Hematopoietic multipotent progenitor cell treated with erythropoietin and hydrocortisone succinate and interleukin-3 and kit ligand, for 17 days (in vitro differentiated cells): ENCODE results near the gene AP3S2.
"Not testable (repeated sequence)": the region's sequence is repeated elsewhere in the genome, so short reads cannot be mapped to it uniquely, and the experiment has no call there.

ENCODE experiments used
- DNase-seq: peaks from one replicate; pipeline ENCODE4 v3.0.0-alpha.2; 2015; ENCODE audit warnings: low spot score

The AP3S2 gene

DNA sequence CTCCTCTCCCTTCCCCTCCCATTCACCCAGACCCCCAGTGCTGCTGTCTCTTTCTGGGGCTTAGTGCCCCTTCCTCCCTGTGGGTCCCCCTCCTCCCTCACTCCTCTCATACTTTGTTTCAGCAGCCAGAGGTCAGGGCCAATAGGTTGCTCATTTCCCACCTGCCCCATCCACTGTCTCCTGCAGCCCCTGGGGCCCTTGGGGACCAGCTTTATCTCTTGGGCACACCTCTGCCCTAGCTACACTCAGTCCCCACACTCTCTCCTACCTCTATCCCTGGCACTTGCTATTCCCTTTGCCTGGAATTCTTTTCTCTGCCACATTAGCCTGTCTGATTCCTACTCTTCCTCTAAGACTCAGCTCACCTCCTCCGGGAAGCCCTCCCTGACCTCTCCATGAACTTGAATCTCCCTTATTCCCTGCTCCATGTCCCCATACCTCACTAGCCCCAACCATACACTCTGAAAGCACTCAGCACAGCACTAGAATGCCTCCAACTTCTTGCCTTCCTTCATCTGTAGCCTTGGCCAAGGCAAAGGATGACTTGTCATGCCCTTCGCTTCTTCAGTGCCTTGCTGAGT, 93.8 kb downstream of the AP3S2 start:
- no peak for DNase-seq

DNA sequence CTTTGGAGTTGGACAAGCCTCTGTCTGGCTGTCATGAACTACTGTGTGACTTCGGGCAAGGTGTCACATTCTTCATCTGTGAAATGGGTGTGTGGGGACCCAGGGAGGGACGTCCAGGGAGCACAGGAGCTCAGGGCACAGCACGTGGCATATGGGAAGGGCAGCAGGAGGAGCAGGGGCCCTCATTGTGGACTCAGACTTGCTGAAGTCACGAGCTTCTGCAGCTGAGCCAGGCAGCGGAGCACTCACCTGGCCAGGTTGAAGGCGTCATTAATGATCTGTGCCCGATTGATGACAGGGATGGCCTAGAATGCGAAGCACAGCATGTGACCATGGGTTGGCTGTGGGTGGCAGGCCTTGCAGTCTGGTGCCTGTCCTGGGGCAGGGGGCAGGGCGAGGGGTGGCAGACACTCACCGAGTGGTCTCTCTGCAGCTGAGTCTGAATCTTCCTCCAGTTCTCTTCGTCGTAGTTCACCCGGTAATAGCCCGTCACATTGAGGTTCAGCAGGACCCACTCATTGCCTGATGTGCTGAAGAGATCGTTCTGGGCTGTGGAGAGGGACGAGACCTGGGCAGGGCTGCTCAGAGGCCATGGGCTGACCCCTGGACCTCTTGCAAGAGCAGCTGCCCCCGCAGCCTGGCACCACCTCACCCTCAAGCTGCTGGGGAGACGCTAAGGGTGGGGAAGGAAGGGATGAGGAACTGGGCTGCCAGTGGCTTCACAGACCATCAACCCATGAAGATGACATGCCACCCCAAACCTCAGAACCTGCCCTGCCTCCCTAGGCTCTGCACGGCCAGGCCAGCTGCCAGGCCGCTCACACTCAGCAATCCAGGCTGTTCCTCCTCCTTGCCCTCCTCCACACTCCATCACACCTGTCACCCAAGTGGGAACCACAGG, 94.5 kb downstream of the AP3S2 start:
- no peak for DNase-seq

DNA sequence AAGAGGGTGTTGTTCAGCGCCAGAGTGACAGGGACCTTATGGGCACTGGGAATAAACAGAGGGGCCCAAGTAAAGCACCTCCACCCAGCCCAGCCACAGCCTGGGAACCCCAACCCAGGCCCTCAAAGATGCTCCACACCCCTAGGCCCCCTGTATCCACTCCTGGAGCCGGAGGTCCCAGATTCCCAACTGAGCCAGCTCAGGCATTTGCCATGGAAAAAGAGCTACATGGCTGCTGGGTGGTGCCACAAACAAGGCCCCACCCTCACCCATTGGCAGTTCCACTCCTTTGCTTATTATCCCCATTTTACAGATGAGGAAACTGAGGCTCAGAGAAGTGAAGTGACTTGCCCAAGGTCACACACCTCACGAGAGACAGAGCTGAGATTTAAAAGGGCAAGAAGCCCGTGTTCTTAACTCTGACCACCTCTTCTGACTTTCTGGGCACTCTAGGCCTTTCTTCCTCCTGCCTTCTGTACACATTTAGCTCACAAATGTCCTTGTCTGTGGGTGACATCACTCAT, 96.1 kb downstream of the AP3S2 start:
- no peak for DNase-seq

DNA sequence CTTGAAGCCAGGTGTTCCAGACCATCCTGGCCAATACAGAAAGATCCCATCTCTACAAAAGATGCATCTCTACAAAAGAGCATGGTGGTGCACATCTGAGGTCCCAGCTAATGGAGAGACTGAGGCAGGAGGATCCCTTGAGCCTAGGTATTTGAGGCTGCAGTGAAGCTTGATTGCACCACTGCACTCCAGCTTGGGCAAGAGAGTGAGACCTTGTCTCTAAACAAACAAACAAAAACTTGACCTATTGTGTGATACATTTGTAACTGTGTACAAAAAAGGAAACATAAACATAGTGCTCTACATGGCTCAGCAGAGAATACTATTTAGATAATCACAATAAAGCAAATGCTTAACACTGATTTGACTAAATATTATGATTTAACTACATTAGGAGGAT, 97.8 kb downstream of the AP3S2 start:
- no peak for DNase-seq

DNA sequence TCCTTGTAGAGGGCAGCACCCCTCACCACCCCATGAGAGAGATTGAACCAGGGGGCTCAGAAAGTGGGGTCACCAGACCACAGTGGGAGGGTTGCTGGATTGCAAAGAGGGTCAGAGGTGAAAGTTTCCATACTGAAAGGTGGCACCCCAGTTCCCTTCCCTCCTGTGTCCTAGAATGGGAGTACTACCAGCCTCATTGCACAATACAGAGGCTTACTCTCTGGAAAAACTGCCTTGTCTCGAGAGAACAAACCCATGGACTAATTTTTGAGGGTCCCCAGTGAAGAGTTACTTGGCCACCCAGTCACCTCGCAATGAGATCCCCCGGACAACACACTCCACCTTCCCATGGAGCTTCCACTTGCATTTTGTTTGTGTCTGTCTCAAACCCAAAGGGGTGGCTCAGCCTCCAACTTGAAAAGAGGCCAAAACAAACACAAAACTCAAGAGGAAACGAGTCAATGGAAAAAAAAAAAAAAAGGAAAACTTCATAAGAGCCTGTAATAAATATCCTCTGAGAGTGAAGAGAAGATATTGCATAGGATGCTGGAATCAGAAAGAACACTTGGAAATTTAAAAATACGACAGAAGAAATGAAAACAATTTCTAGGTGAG, 99.1 kb downstream of the AP3S2 start:
- no peak for DNase-seq

DNA sequence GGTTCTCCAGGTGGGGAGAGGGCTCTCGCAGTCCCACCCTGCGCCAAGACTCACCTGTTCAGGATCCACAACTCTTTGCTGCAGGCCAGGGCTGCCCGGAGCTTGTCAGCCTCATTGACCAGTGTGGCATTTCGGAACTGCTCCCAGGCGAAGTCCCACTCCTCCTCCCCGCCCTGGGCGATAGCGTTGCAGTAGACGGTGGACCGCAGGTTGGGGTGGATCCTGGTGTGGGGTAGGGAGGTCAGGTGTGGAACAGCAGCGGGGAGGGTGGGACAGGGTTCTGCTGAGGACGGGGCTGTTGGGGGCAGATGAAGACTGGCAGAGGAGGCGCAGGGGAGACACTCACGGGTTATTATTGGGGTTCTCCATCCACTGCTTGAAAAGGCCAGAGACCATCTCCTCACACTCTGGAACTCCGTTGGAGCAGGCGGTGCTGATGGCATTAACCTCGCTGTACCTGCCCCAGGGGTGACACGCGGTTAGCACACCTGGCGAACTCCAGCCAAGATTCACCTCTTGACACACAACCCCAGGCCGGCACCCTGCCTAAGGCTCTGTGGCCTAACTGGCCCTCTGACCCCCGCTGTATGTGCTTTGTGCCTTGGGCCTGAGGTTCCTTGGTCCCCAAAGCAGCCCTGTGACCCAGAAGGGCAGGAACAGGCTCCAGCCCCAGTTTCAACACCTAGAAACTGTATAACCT, 101.5 kb downstream of the AP3S2 start:
- DNase-seq = no peak

DNA sequence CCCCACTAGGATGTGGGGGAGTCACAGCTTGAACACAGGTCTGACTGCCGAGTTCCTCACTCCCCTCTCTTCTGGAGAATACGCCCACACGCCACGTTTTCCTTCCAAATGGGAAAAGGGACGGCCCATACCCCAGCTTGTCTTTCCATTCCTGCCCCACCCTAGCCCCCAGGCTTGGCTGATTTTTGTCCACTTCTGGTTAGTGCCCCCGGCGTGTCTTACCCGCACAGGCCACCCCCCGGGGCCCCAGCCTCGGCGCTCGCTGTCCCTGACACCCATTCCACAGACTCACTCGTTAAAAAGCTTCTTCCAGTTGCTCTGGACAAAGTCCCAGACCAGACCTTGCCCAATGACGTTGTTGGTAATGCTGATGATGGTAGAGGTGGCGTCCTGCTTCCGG, 103.1 kb downstream of the AP3S2 start:
- DNase-seq = no peak

DNA sequence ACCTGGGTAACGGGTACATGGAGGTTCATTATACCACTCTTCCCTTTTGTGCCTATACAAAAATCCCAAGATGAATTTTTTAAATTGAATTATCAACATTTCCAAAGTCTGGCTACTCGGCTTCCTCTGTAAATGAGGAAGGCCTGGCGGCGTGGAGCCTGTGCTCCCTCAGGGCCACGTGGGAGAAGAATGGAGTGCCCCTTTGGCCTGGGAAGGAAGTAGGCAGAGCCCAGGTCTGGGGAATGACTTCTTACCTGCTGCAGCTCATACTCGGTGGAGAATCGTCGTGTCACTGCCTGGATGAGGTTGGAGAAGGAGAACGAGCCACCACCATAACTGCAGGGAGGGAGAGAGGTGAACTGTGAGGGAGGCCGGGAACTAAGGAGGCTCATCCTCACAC, 103.6 kb downstream of the AP3S2 start:
- no peak for DNase-seq

DNA sequence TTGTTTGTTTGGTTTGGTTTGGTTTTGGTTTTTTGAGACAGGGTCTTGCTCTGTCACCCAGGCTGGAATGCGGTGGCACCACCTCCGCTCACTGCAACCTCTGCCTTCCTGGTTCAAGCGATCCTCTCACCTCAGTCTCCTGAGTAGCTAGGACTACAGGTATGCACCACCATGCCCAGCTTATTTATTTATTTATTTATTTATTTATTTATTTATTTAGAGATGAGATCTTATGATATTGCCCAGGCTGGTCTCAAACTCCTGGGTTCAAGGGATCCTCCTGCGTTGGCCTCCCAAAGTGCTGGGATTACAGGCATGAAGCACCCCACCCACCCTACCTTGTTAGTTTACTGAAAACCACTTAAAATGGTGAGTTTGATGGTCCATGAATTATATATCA, 105.2 kb downstream of the AP3S2 start:
- DNase-seq = not testable (repeated sequence)

DNA sequence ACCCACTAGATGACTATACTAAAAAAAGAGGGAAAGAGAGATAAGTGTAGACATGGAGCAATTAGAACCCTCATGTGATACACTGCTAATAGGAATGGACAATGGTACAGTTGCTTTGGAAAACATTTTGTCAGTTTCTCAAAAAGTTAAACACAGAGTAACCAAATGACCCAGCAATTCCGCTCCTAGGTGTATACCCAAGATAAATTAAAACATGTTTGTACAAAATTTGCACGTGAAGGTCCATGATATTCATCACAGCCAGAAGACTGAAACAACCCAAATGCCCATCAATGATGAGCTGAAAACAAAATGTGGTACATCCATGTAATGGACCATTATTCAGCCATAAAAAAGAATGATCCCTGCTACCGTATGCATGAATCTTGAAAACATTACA, 105.8 kb downstream of the AP3S2 start:
- DNase-seq = no peak

DNA sequence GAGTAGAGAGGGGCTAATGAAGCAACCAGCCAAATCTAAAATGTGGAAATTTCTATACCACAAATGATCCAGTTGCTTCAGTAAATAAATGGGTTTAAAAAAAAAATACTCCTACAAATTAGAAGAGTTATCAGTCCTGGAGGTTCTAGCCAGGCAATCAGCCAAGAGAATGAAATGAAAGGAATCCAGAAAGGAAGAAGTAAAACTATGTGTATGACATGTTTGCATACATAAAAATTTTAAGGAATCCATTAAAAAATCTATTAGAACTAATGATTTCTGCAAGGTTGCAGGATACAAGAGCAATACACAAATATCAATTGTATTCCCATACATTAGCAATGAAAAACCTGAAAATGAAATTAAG, 108.0 kb downstream of the AP3S2 start:
- DNase-seq = no peak

DNA sequence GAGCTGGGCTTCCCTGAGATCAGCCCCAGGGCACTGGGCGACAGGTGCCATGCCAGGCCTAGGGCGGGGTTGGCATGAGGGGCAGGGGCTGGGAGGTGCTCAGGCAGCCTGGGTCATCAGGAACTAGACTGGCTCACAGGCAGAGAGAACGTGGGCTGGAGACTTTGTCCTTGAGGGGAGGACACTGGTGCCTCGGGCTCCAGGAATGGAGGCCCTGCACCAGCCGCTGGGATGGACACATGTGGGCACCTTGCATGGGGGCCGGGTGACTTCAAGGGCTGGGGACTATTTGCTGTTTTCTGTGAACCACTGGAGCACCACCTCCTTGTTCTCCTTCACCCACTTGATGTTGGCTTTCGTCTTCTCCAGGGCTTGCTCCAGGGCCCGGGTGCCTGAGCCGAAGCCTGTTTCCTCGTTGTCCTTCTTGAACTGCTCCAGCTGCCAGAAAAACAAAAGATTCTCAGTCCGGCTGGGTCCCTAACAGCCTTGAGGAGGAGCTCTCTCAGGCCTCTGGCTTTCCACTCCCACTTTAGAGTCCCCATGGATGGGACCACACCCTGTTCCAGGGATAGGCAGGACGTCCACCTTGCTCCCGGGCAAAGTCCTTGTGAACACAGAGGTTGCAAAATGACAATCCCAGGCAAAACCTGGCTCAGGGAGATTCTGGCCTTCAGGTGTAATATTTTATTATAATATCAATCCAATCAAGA, 108.6 kb downstream of the AP3S2 start:
- no peak for DNase-seq

DNA sequence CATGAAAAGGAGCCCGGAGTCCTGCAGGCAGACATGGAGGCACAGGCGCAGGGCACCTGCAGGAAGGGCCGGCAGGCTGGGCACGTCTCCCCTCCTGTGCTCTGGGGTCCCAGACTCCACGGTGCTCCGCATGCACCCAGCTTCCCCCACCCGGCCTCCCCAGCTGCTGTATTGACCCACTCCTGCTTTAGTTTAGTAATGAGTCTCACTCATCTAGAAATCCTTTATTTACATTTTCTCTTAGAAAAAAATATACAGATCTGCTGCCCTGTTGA, 109.2 kb downstream of the AP3S2 start:
- DNase-seq = no peak

DNA sequence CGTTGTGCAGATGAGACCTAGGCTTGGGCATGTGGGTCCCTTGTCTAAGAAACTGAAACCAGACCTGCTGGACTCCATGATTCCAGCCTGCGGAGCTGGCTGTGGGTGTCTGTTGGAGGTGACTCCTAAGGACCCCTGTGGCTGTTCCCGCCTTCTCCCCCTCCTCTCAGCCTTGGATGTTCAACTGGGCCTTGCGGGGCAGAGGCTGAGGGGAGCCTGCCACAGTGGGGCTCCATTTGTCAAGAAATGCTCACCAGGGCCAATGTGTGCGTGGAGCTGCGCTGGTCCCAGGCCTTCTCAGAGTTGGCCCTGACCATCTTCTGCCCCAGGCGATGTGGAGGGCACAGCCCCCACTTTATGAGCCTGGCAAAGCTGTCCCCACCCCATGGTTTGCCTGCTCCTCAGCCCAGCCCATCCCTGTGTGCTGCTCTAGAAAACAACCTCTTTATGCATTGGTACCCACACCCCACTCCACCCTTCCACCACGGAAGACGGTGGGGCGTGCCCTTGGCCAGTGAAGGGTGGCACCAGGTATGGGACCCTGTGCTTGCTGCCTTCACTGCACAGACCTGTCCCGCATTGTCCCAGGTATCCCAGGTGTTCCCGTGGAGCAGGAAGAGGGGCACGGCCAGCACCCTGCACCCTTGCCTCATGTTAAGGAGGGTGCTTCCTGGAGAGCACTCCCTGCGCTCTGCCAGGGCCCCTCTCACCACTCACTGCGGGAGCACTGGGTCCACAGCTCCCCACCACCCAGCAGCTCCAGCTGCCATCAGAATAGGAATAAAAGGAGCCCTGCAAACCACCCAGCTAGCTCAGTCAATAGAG, 109.7 kb downstream of the AP3S2 start:
- no peak for DNase-seq

DNA sequence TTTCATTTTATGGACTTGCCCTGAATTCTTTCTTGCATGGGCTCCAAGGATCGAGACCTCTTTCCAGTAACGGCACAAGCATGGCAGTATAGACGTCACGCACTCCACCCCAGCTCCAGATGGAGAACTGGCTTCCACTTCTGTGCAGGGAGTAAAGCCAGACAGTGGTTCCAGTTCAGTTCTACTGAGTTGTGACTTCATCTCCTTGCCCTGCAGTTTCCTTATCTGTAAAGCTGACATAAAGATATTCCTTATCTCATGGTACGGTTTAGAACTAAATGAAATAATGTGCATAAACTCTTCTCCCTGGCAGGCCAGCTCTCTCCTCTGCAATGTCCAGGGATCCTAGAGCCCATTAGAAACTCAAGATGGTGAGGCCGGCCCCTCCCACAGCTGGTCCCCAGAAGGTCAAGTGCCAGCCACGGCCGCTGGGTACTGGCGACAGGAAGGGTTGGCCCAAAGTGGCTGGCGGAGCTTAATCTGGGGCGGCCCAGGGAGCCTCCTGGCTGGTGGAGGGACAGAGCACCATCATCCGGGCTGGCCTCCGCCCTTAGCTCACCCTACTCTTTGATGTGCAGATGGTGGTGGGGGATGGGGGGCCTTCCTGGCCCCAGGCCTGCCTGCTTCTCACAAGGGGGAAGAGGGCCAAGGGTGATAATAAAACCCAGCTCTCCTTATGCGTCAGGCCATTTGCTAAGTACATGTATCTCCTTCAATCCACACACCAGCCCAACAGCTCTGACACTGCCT, 110.5 kb downstream of the AP3S2 start:
- no peak for DNase-seq

DNA sequence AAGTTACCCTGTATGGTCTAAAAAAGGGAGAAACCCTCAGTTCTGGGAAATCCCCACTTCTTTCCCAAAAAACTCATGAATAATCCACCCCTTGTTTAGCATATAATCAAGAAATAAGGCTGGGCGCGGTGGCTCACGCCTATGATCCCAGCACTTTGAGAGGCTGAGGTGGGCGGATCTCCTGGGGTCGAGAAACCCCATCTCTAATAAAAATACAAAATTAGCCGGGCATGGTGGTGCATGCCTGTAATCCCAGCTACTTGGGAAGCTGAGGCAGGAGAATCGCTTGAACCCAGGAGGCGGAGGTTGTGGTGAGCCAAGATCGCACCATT, 111.2 kb downstream of the AP3S2 start:
- DNase-seq = not testable (repeated sequence)

DNA sequence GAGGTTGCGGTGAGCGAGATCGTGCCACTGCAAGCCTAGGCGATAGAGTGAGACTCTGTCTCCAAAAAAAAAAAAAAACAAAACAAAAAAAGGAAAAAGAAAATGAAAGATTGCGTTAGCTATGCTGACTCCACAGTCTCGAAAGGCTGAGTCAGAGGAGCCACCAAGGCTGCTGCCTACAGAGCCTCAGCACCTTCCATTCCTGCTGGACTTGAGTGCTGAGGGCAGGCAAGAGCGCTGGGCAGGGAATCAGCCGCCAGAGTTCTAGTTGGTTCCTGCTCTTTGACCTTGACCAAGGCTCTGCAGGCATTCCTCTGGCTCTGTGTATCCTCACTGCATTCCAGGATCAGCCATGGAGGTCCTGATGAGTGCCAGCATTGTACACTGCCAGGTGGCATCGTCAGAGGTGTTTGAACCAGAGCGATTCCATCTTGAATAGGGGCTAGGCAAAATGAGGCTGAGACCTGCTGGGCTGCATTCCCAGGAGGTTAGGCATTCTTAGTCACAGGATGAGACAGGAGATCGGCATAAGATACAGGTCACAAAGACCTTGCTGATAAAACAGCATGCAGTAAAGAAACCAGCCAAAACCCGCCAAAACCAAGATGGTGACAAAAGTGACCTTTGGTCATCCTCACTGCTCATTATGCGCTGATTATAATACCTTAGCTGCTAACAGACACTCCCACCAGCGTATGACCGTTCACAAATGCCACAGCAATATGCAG, 111.7 kb downstream of the AP3S2 start:
- DNase-seq = no peak

DNA sequence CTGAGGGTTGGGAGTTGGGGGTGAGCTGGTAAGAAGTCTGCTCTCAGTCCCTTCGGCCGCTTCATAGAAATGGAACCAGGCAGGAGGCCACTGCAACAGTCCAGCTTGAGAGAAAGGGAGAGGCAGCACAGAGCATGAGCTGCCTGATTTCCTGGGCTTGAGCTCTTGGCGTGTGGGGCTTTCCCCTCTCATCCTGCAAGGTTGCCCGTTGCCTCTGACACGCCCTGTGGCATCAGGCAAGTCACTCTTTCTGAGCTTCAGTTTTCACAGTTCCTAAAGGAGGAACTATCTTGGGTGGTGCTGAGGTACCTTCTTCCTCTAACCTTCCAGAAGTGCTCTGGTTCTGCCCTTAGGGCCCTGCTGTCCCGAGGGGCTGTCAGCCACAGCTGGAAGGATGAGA, 112.7 kb downstream of the AP3S2 start:
- DNase-seq = no peak

DNA sequence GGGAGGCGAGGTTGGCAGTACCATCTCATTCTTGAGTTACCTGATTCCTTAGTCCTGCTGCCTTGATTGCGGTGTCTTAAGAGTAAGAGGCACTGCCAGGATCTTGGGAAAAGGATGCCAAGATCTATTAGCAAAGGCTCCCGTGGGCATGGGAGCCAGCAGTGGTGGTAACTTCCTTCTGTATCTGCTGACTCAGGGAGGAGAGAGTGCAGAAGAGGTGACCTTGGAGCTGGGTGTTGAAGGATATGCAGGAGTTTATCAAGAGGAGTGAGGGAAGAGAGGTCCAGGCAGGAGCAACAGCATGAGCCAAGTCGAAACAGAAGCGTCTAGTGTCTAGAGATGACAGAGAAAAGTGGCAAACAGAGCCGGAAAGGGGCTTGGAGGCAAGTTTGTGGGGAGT, 113.2 kb downstream of the AP3S2 start:
- DNase-seq = no peak
